Trophoblast cell (in vitro differentiated cells and primary cell): ENCODE measurements around the gene DNAH17.

Experiments
- DNase-seq, 2 donors: peaks; one replicate each; pipeline ENCODE4 v3.0.0-alpha.2; 2016
- H2AFZ ChIP-seq: 2 replicates; pipeline ENCODE4 v1.6.1; 2013; ENCODE audit warnings: low read length, moderate library complexity, mild to moderate bottlenecking; ENCODE audit not compliant: insufficient read depth, poor library complexity
- H2AK5ac ChIP-seq: 2 replicates; pipeline ENCODE4 v1.6.1; 2013; ENCODE audit warnings: mild to moderate bottlenecking, low read length
- H2BK120ac ChIP-seq: 2 replicates; pipeline ENCODE4 v1.6.1; 2013; ENCODE audit warnings: low read length, mild to moderate bottlenecking, moderate library complexity; ENCODE audit not compliant: insufficient read depth, poor library complexity
- H2BK12ac ChIP-seq: 2 replicates; pipeline ENCODE4 v1.6.1; 2013; ENCODE audit warnings: mild to moderate bottlenecking, low read length, moderate library complexity
- H2BK5ac ChIP-seq: 2 replicates; pipeline ENCODE4 v1.6.1; 2013; ENCODE audit warnings: low read length, low read depth, moderate library complexity, mild to moderate bottlenecking; ENCODE audit not compliant: poor library complexity
- H3K14ac ChIP-seq: 2 replicates; pipeline ENCODE4 v1.6.1; 2013; ENCODE audit warnings: mild to moderate bottlenecking, low read length
- H3K18ac ChIP-seq: 2 replicates; pipeline ENCODE4 v1.6.1; 2013; ENCODE audit warnings: mild to moderate bottlenecking, low read length
- H3K23ac ChIP-seq: 2 replicates; pipeline ENCODE4 v1.6.1; 2013; ENCODE audit warnings: low read length
- H3K27ac ChIP-seq: 2 replicates; pipeline ENCODE4 v1.5.1; 2013; ENCODE audit warnings: low read depth, mild to moderate bottlenecking, inconsistent platforms, low read length, moderate library complexity
- H3K27me3 ChIP-seq: 2 replicates; pipeline ENCODE4 v1.6.1; 2013; ENCODE audit warnings: inconsistent platforms, mild to moderate bottlenecking, low read length, moderate library complexity; ENCODE audit not compliant: insufficient read depth
- H3K36me3 ChIP-seq, 2 experiments: 1 replicate in 1 of 2; 2 replicates in 1 of 2; pipeline ENCODE4 v1.6.1; 2013; ENCODE audit warnings: low read length in 2 of 2, mild to moderate bottlenecking in 2 of 2, moderate library complexity in 1 of 2; ENCODE audit not compliant: insufficient read depth in 2 of 2, control insufficient read depth in 1 of 2
- H3K4ac ChIP-seq: 2 replicates; pipeline ENCODE4 v1.6.1; 2013; ENCODE audit warnings: low read depth, mild to moderate bottlenecking, low read length, moderate library complexity
- H3K4me1 ChIP-seq, 2 experiments: 1 replicate in 1 of 2; 2 replicates in 1 of 2; pipeline ENCODE4 v1.6.1; 2013; ENCODE audit warnings: low read length in 2 of 2, mild to moderate bottlenecking in 2 of 2, moderate library complexity in 1 of 2; ENCODE audit not compliant: insufficient read depth in 2 of 2, control insufficient read depth in 1 of 2
- H3K4me2 ChIP-seq: 2 replicates; pipeline ENCODE4 v1.6.1; 2013; ENCODE audit warnings: inconsistent platforms, mild to moderate bottlenecking, low read length, moderate library complexity
- H3K4me3 ChIP-seq: 2 replicates; pipeline ENCODE4 v1.5.1; 2013; ENCODE audit warnings: mild to moderate bottlenecking, low read depth, low read length, inconsistent platforms
- H3K79me1 ChIP-seq: one replicate; pipeline ENCODE4 v1.6.1; 2013; ENCODE audit warnings: low read length
- H3K79me2 ChIP-seq: 2 replicates; pipeline ENCODE4 v1.6.1; 2013; ENCODE audit warnings: low read length, mild to moderate bottlenecking; ENCODE audit not compliant: control insufficient read depth, insufficient read depth, poor library complexity
- H3K9ac ChIP-seq: 2 replicates; pipeline ENCODE4 v1.6.1; 2013; ENCODE audit warnings: mild to moderate bottlenecking, low read length
- H3K9me3 ChIP-seq: 2 replicates; pipeline ENCODE4 v1.6.1; 2013; ENCODE audit warnings: low read depth, mild to moderate bottlenecking, control low read depth, inconsistent platforms, low read length; ENCODE audit not compliant: insufficient read depth
- H4K12ac ChIP-seq: 2 replicates; pipeline ENCODE4 v1.6.1; 2013; ENCODE audit warnings: low read depth, mild to moderate bottlenecking, low read length, moderate library complexity
- H4K8ac ChIP-seq: 2 replicates; pipeline ENCODE4 v1.6.1; 2013; ENCODE audit warnings: low read depth, mild to moderate bottlenecking, low read length, moderate library complexity
- H4K91ac ChIP-seq: one replicate; pipeline ENCODE4 v1.6.1; 2013; ENCODE audit warnings: low read depth, mild to moderate bottlenecking, low read length, moderate library complexity
- WGBS: extraction: QIAGEN DNeasy Blood & Tissue Kit; methylation state at CpG from one replicate; pipeline ENCODE4 v1.1.7; 2013; ENCODE audit warnings: missing lambda C conversion rate; ENCODE audit not compliant: insufficient read length, insufficient coverage; ENCODE audit errors: extremely low coverage; 5-methylcytosine and 5-hydroxymethylcytosine counted together

The DNAH17 gene

GRCh38 chr17:78621720-78622490, 44.7 kb upstream of the DNAH17 start:
- no CpG with 5 or more reads among the region's 26 CpGs for WGBS
- Histone ChIP-seq H3K4me2 (no peak overlapping the region), H2BK12ac (no peak overlapping the region)

GRCh38 chr17:78620099-78620498, 42.9 kb upstream of the DNAH17 start:
- Histone ChIP-seq H2BK120ac (no peak overlapping the region), H3K4me3 (no peak overlapping the region), H3K4me2 (no peak overlapping the region), H3K9ac (no peak overlapping the region), H3K14ac (no peak overlapping the region), H2AFZ (no peak overlapping the region), H3K4me1 (peaks cover 4 to 18% of the 10 kb centered on the region in 2 experiments), H3K79me1 (peaks cover 2% of the 10 kb centered on the region), H3K9me3 (peaks cover 9% of the 10 kb centered on the region), H2BK5ac (no peak overlapping the region), H4K91ac (no peak overlapping the region), H3K27ac (no peak overlapping the region), H3K23ac (no peak overlapping the region), H4K8ac (no peak overlapping the region), H4K12ac (no peak overlapping the region), H3K4ac (no peak overlapping the region), H3K36me3 (no peaks in the 10 kb centered on the region), H3K79me2 (no peaks in the 10 kb centered on the region), H2AK5ac (no peak overlapping the region), H3K18ac (no peak overlapping the region), H2BK12ac (no peak overlapping the region), H3K27me3 (no peaks in the 10 kb centered on the region)
- DNase-seq, result no peak
- WGBS, result no CpG with 5 or more reads among the region's 5 CpGs

More at GRCh38 chr17:78621720-78622490, 44.7 kb upstream of the DNAH17 start:
- Histone ChIP-seq H2BK120ac (no peak overlapping the region), H4K8ac (no peak overlapping the region), H3K79me2 (no peaks in the 10 kb centered on the region), H3K18ac (no peak overlapping the region), H3K4me1 (peaks cover 4 to 18% of the 10 kb centered on the region in 2 experiments), H2BK5ac (no peak overlapping the region), H2AFZ (no peak overlapping the region), H3K79me1 (no peaks in the 10 kb centered on the region), H3K9ac (no peak overlapping the region), H3K9me3 (peaks cover 9% of the 10 kb centered on the region), H3K27ac (no peak overlapping the region), H3K4ac (no peak overlapping the region), H2AK5ac (no peak overlapping the region), H3K14ac (no peak overlapping the region), H3K36me3 (no peaks in the 10 kb centered on the region), H4K91ac (no peak overlapping the region), H3K4me3 (no peak overlapping the region), H4K12ac (no peak overlapping the region), H3K23ac (no peak overlapping the region), H3K27me3 (no peaks in the 10 kb centered on the region)
- DNase-seq, result no peak

GRCh38 chr17:78619334-78619733, 42.1 kb upstream of the DNAH17 start:
- Histone ChIP-seq H3K27me3 (no peaks in the 10 kb centered on the region), H4K12ac (no peak overlapping the region), H3K9ac (no peak overlapping the region), H3K4me2 (no peak overlapping the region), H3K14ac (no peak overlapping the region), H3K18ac (no peak overlapping the region), H3K27ac (no peak overlapping the region), H3K36me3 (no peaks in the 10 kb centered on the region), H3K4me3 (no peak overlapping the region), H2AFZ (no peak overlapping the region), H3K9me3 (peaks cover 9% of the 10 kb centered on the region), H4K8ac (no peak overlapping the region), H4K91ac (no peak overlapping the region), H2BK12ac (no peak overlapping the region), H3K23ac (no peak overlapping the region), H3K4me1 (peaks cover 4 to 18% of the 10 kb centered on the region in 2 experiments), H3K4ac (no peak overlapping the region), H2BK120ac (no peak overlapping the region), H3K79me1 (peaks cover 2% of the 10 kb centered on the region), H3K79me2 (no peaks in the 10 kb centered on the region), H2BK5ac (no peak overlapping the region), H2AK5ac (no peak overlapping the region)
- no CpG with 5 or more reads among the region's 5 CpGs for WGBS
- no peak for DNase-seq

GRCh38 chr17:78618264-78619066, 41.3 kb upstream of the DNAH17 start:
- H3K18ac ChIP-seq, result no peak overlapping the region
- no CpG with 5 or more reads among the region's 20 CpGs for WGBS
- peaks cover 4 to 13% of the 10 kb centered on the region in 2 experiments for H3K4me1 ChIP-seq
- H3K27ac ChIP-seq, result no peak overlapping the region
- H2AK5ac ChIP-seq, result no peak overlapping the region
- H2BK12ac ChIP-seq, result no peak overlapping the region
- H2BK120ac ChIP-seq, result peak overlapping the region; percentile 9
- H3K23ac ChIP-seq, result no peak overlapping the region
- H3K4ac ChIP-seq, result no peak overlapping the region
- peak; percentile 42 to 56 for DNase-seq
- no peak overlapping the region for H2AFZ ChIP-seq
- H4K8ac ChIP-seq, result no peak overlapping the region
- H4K91ac ChIP-seq, result peak overlapping the region; percentile 7
- no peak overlapping the region for H2BK5ac ChIP-seq
- H3K79me2 ChIP-seq, result no peaks in the 10 kb centered on the region
- H3K79me1 ChIP-seq, result peaks cover 2% of the 10 kb centered on the region
- no peak overlapping the region for H3K9ac ChIP-seq
- peaks cover 9% of the 10 kb centered on the region for H3K9me3 ChIP-seq
- no peaks in the 10 kb centered on the region for H3K36me3 ChIP-seq
- H3K4me3 ChIP-seq, result no peak overlapping the region
- H4K12ac ChIP-seq, result no peak overlapping the region
- no peaks in the 10 kb centered on the region for H3K27me3 ChIP-seq
- no peak overlapping the region for H3K14ac ChIP-seq
- H3K4me2 ChIP-seq, result no peak overlapping the region
